WERI-Rb-1 (cell line): ENCODE data around the gene GPS2.
A peak's percentile ranks its signal among the peaks of the same experiment; 100 is the strongest.

ENCODE experiments used
- DNase-seq: peaks from one replicate; pipeline ENCODE4 v3.0.0-alpha.2; 2020
- H3K27ac ChIP-seq: fragments of 250-450 bp; sonication (Bioruptor Pico); 2 replicates; pipeline ENCODE4 v1.5.1; 2020; ENCODE audit warnings: mild to moderate bottlenecking, moderate library complexity
- H3K27me3 ChIP-seq: fragments of 250-450 bp; sonication (Bioruptor Pico); 2 replicates; pipeline ENCODE4 v1.5.1; 2021; ENCODE audit warnings: mild to moderate bottlenecking, low read depth, moderate library complexity; ENCODE audit not compliant: insufficient read depth, severe bottlenecking
- H3K36me3 ChIP-seq: fragments of 250-450 bp; sonication (Bioruptor Pico); 2 replicates; pipeline ENCODE4 v1.5.1; 2020; ENCODE audit warnings: mild to moderate bottlenecking, moderate library complexity
- H3K4me3 ChIP-seq: 2 replicates; pipeline ENCODE4 v1.5.1; 2011; ENCODE audit warnings: low read depth, mild to moderate bottlenecking, control low read depth, low read length
- H3K9me3 ChIP-seq: fragments of 250-450 bp; sonication (Bioruptor Pico); 2 replicates; pipeline ENCODE4 v1.5.1; 2021; ENCODE audit warnings: mild to moderate bottlenecking, moderate library complexity; ENCODE audit not compliant: severe bottlenecking
- CTCF ChIP-seq: IDR thresholded peaks from 2 replicates; pipeline ENCODE4 v1.5.1; 2011; ENCODE audit warnings: low read depth, mild to moderate bottlenecking, control low read depth, inconsistent platforms, low read length

Gene GPS2

GRCh38 chr17:7306911-7307685, 8.1 kb downstream of the GPS2 start, which contains the start of gene EIF5A:
Gene EIF5A, plus strand, starts transcription at chr17:7307628. Its CDS starts 2,008 bp downstream, at chr17:7309636.
- Histone ChIP-seq H3K9me3 (peaks cover 3% of the 10 kb centered on the region), H3K27me3 (no peaks in the 10 kb centered on the region), H3K4me3 (peak within 1 kb of the TSS; percentile 60), H3K27ac (peak within 1 kb of the TSS; percentile 96), H3K36me3 (peaks cover 33% of the 10 kb centered on the region)
- no peak for TF ChIP-seq CTCF
- peak; percentile 100 for DNase-seq

- Histone ChIP-seq H3K9me3 (peaks cover 3% of the 10 kb centered on the region), H3K27ac (no peak overlapping the region), H3K27me3 (no peaks in the 10 kb centered on the region), H3K4me3 (no peak overlapping the region), H3K36me3 (peaks cover 7% of the 10 kb centered on the region)
- no peak for DNase-seq
- no peak for TF ChIP-seq CTCF
Measured at GRCh38 chr17:7304179-7304578, 11.0 kb downstream of the GPS2 start.

DNA sequence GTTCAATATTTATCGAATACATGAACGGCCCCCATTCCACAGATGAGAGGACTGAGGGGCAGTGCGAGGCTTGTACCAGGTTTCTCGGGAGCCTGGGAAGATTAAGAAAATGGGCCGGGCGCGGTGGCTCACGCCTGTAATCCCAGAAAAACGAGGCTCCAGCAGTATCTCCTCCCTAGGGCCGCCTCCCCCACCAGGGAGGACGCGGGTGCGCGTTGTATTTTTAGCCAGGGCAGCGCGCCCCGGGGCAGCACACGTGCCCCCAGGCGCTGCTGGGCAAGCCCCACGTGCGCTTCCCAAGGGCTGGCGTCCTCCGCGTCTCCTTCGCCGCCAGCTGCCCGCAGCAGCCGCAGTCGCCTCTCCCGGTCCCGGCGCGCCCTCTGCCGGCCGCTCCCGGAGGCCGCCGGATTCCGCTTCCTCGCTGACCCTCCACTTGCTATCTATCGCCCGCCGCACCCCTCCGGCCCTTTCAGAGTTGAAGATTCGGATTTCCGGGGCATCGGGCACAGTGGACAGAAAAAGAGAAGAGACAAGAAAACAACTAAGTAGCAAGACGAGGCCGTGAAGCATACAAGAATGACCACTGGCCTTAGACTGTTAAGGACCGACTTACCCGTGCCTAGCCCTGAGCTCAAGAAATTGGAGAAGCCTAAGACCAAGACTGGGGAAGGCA, 18.8 kb downstream of the GPS2 start:
- Histone ChIP-seq H3K36me3 (no peaks in the 10 kb centered on the region), H3K9me3 (no peaks in the 10 kb centered on the region), H3K27ac (no peak overlapping the region; the same call in 1 of the 2 replicates), H3K4me3 (peak overlapping the region; percentile 13; the same call in 1 of the 2 replicates), H3K27me3 (no peaks in the 10 kb centered on the region)
- peak; percentile 90 for TF ChIP-seq CTCF
- DNase-seq = peak; percentile 83

DNA sequence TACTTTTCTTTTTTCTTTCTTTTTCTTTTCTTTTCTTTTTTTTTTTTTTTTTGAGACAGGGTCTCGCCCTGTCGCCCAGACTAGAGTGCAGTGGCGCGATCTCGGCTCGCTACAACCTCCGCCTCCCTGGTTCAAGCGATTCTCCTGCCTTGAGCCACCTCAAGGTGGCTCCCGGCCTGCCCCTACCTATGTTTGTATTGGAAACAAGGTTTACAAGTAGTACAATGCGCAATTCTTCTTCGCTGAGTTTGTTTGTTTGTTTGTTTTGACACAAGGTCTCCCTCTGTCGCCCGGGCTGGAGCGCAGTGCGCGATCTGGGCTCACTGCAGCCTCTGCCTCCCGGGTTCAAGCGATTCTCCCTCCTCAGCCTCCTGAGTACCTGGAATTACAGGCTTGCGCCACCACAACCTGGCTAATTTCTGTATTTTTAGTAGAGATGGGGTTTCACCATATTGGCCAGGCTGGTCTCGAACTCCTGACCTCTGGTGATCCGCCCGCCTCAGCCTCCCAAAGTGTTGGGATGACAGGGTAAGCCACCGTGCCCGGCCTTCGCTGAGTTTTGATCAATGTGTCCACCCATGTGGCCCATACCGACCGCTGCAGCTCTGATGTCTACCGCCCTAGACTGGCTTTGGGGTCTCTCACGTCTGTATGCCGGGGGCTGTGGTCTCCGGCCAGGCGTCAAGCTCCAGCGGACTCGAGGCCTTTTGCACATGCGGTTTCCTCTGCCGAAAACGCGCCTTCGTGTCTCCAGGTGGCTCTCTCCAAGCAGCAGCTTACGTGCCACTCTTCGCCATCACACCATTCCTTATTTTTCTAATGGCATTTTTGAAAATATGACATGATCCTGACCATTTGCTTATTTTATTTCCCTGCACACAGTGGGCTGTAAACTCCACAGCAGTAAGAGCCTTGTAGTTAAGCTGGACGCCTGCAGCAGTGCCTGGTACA, 19.7 kb downstream of the GPS2 start:
- Histone ChIP-seq H3K4me3 (no peak overlapping the region), H3K36me3 (no peaks in the 10 kb centered on the region), H3K27ac (no peak overlapping the region; the same call in 1 of the 2 replicates), H3K9me3 (no peaks in the 10 kb centered on the region), H3K27me3 (no peaks in the 10 kb centered on the region)
- DNase-seq = no peak
- no peak for TF ChIP-seq CTCF

GRCh38 chr17:7294614-7295153, 20.5 kb downstream of the GPS2 start, which contains the start of gene YBX2:
Gene YBX2, minus strand, starts transcription at chr17:7294639. Its CDS starts 139 bp downstream, at chr17:7294500.
- H3K27me3 ChIP-seq = no peaks in the 10 kb centered on the region
- H3K36me3 ChIP-seq = no peaks in the 10 kb centered on the region
- no peaks in the 10 kb centered on the region for H3K9me3 ChIP-seq
- H3K27ac ChIP-seq = peak within 1 kb of the TSS; percentile 36
- TF ChIP-seq CTCF = no peak
- DNase-seq = peak; percentile 96
- H3K4me3 ChIP-seq = peak within 1 kb of the TSS; percentile 42
